Measurements from ENCODE around the gene FEZ2. TPM values are rescaled to one million over a fixed set of nuclear protein-coding genes. Genes with fewer than 3 reads are reported as not detected.

The FEZ2 gene
- total and polyA plus RNA-seq, 2 of the 8 experiments (the other 6 are each of a cell fraction or from before 2014, with no cell fraction given): 7.5 to 16.4 TPM

- no peak overlapping the region for H2BK15ac ChIP-seq (ENCODE audit: low read length)
- H2BK20ac ChIP-seq (ENCODE audit: low read length): no peak overlapping the region
- H3K56ac ChIP-seq (replicated peaks; ENCODE audit: insufficient read length, low read depth, low read length): no peak overlapping the region
- POLR2A ChIA-PET (ENCODE audit: partially characterized antibody): no interaction called here
- H2BK120ac ChIP-seq (replicated peaks; ENCODE audit: low read depth, low read length): no peak overlapping the region
- no peaks in the 10 kb centered on the region for H3K27me3 ChIP-seq (replicated peaks in 1 of 4; ENCODE audit: control insufficient read depth in 3 of 4, extremely low read depth in 1 of 4, insufficient read depth in 3 of 4, low read length in 3 of 4)
- no peak overlapping the region for H2AFZ ChIP-seq (ENCODE audit: low read length)
- H2AK5ac ChIP-seq (ENCODE audit: low read depth, low read length): no peak overlapping the region
- no peaks in the 10 kb centered on the region for H3K4me1 ChIP-seq (replicated peaks in 1 of 4; ENCODE audit: control insufficient read depth in 3 of 4, insufficient read depth in 4 of 4, low read length in 3 of 4)
- H4K5ac ChIP-seq (ENCODE audit: insufficient read length, low read depth, low read length): no peak overlapping the region
- no peaks in the 10 kb centered on the region for H3K36me3 ChIP-seq (ENCODE audit: control insufficient read depth in 2 of 4, insufficient read depth in 4 of 4, low read length in 3 of 4)
- H3K9ac ChIP-seq (replicated peaks in 1 of 4; ENCODE audit: extremely low read depth in 1 of 4, low read depth in 3 of 4, low read length in 3 of 4): no peak overlapping the region
- DNase-seq (ENCODE audit: low read depth in 1 of 2, low spot score in 2 of 2): no peak
- no peaks in the 10 kb centered on the region for H4K20me1 ChIP-seq (replicated peaks in 1 of 2; ENCODE audit: control insufficient read depth in 1 of 2, insufficient read depth in 2 of 2, low read length in 2 of 2)
- 95% methylated on average over 3 of the region's 3 CpGs; no CpG with 5 or more reads in 1 of the 2 experiments for WGBS, 2 experiments (ENCODE audit: extremely low coverage in 1 of 2, insufficient coverage in 1 of 2, insufficient read length in 1 of 2, insufficient replicate concordance in 2 of 2, low coverage in 1 of 2, low lambda C conversion rate in 2 of 2, missing lambda C conversion rate in 1 of 2)
- H3K18ac ChIP-seq (ENCODE audit: extremely low read depth, low read length): no peak overlapping the region
- CTCF ChIA-PET (ENCODE audit: partially characterized antibody): interaction anchor here (0.6 kb wide), 1 partner anchor 12 kb away, joined by 3 read pairs; no protein-coding TSS in a partner anchor
- H3K79me1 ChIP-seq (ENCODE audit: low read depth, low read length): no peaks in the 10 kb centered on the region
- FAIRE-seq: no peak
- no peak overlapping the region for H3K14ac ChIP-seq (ENCODE audit: insufficient read length)
- no peak overlapping the region for H3K4me2 ChIP-seq (ENCODE audit: insufficient read depth in 1 of 2, low read depth in 2 of 2, low read length in 2 of 2)
- no peak overlapping the region for H4K8ac ChIP-seq (ENCODE audit: extremely low read depth, insufficient read depth, low read length)
- no peak overlapping the region for H3K4me3 ChIP-seq (ENCODE audit: extremely low read depth in 1 of 4, insufficient read depth in 2 of 4, low read depth in 3 of 4, low read length in 4 of 4)
- no peak overlapping the region for H3K4ac ChIP-seq (replicated peaks; ENCODE audit: insufficient read length, low read depth, low read length)
- H3K79me2 ChIP-seq (ENCODE audit: control insufficient read depth in 1 of 2, insufficient read depth in 2 of 2, low read length in 2 of 2): no peaks in the 10 kb centered on the region
- no peak overlapping the region for H2BK5ac ChIP-seq (ENCODE audit: low read depth, low read length)
- H3K27ac ChIP-seq (ENCODE audit: low read depth, low read length): no peak overlapping the region
- H4K91ac ChIP-seq (replicated peaks; ENCODE audit: insufficient read length, low read length): no peak overlapping the region
- H3K9me3 ChIP-seq (ENCODE audit: insufficient read depth in 2 of 2, low read depth in 1 of 2, low read length in 1 of 2): 0 out of 4 replicates have a peak, but pooled peaks cover 0 to 3% of the 10 kb centered on the region in 2 experiments
- H3K23me2 ChIP-seq (ENCODE audit: low read depth, low read length): no peaks in the 10 kb centered on the region
- no peak overlapping the region for H2BK12ac ChIP-seq (ENCODE audit: low read depth, low read length)
- TF ChIP-seq FOSL1 (IDR thresholded peaks at IDR 0.05; ENCODE audit: insufficient read depth, low read depth, low read length) (no peak), MAFK (IDR thresholded peaks at IDR 0.05; ENCODE audit: low read depth, low read length) (no peak), NRF1 (IDR thresholded peaks at IDR 0.05; ENCODE audit: low read depth, low read length) (no peak)
- H3K23ac ChIP-seq (ENCODE audit: insufficient read length): no peak overlapping the region
Measured at GRCh38 chr2:36634981-36635597, 37.1 kb upstream of the FEZ2 start.
